OCI-LY1 (cell line): ENCODE data around the gene EBI3.
"Not testable (repeated sequence)": the region's sequence is repeated elsewhere in the genome, so short reads cannot be mapped to it uniquely, and the experiment has no call there.

Source experiments
- H2AFZ ChIP-seq: fragments of 200-600 bp; sonication (generic), shearing (Covaris generic); 2 replicates; pipeline ENCODE4 v1.6.0; 2014; ENCODE audit warnings: antibody characterized with exemption, mild to moderate bottlenecking, low read length
- H3F3A ChIP-seq: fragments of 200-600 bp; sonication (generic), shearing (Covaris generic); 2 replicates; pipeline ENCODE4 v1.6.0; 2014; ENCODE audit warnings: mild to moderate bottlenecking, antibody characterized with exemption, low read length, moderate library complexity; ENCODE audit not compliant: insufficient read depth
- H3K27ac ChIP-seq: fragments of 200-600 bp; sonication (generic); 2 replicates; pipeline ENCODE4 v1.5.1; 2014; ENCODE audit warnings: low read length, mixed run types, mild to moderate bottlenecking, low read depth; ENCODE audit not compliant: poor library complexity, severe bottlenecking
- H3K27me3 ChIP-seq: fragments of 200-600 bp; sonication (generic); 2 replicates; pipeline ENCODE4 v1.6.0; 2014; ENCODE audit warnings: antibody characterized with exemption, mild to moderate bottlenecking, low read length, moderate library complexity; ENCODE audit not compliant: insufficient read depth
- H3K36me3 ChIP-seq: fragments of 200-600 bp; sonication (generic); 2 replicates; pipeline ENCODE4 v1.6.1; 2014; ENCODE audit warnings: mild to moderate bottlenecking, antibody characterized with exemption, low read length, moderate library complexity, mixed read lengths; ENCODE audit not compliant: insufficient read depth
- H3K4me1 ChIP-seq: fragments of 200-600 bp; sonication (generic); 2 replicates; pipeline ENCODE4 v1.5.1; 2014; ENCODE audit warnings: mild to moderate bottlenecking, low read length, moderate library complexity; ENCODE audit not compliant: insufficient read depth, severe bottlenecking
- H3K4me2 ChIP-seq: fragments of 200-600 bp; sonication (generic), shearing (Covaris generic); 2 replicates; pipeline ENCODE4 v1.6.1; 2014; ENCODE audit warnings: low read length
- H3K4me3 ChIP-seq: fragments of 200-600 bp; sonication (generic); 2 replicates; pipeline ENCODE4 v1.5.1; 2014; ENCODE audit warnings: low read length, low read depth, mild to moderate bottlenecking, mixed read lengths; ENCODE audit not compliant: poor library complexity, severe bottlenecking
- H3K79me2 ChIP-seq: fragments of 200-600 bp; shearing (Covaris generic); 2 replicates; pipeline ENCODE4 v1.6.1; 2016; ENCODE audit warnings: mixed run types, low read length, mixed read lengths; ENCODE audit not compliant: insufficient read depth
- H3K9ac ChIP-seq: fragments of 200-600 bp; sonication (generic), shearing (Covaris generic); 2 replicates; pipeline ENCODE4 v1.6.1; 2014; ENCODE audit warnings: mild to moderate bottlenecking, low read length, mixed read lengths
- H3K9me2 ChIP-seq: fragments of 200-600 bp; sonication (generic), shearing (Covaris generic); 2 replicates; pipeline ENCODE4 v1.6.1; 2014; ENCODE audit warnings: low read depth, mild to moderate bottlenecking, low read length, mixed read lengths
- H3K9me3 ChIP-seq: fragments of 200-600 bp; shearing (Covaris generic); 2 replicates; pipeline ENCODE4 v1.6.1; 2014; ENCODE audit warnings: low read length, mixed read lengths
- H4K20me1 ChIP-seq: fragments of 200-600 bp; sonication (generic), shearing (Covaris generic); 2 replicates; pipeline ENCODE4 v1.6.0; 2016; ENCODE audit warnings: mild to moderate bottlenecking, low read length; ENCODE audit not compliant: insufficient read depth
- EZH2 ChIP-seq: fragments of 200-600 bp; sonication (generic), shearing (Covaris generic); IDR thresholded peaks from 2 replicates; pipeline ENCODE4 v1.8.0; 2017; ENCODE audit warnings: borderline replicate concordance, mixed run types, mild to moderate bottlenecking, antibody characterized with exemption, low read length, moderate library complexity, mixed read lengths
- TF ChIP-seq, protein P1 (sequence below): fragments of 200-600 bp; sonication (generic), shearing (Covaris generic); IDR thresholded peaks from 2 replicates; pipeline ENCODE4 v1.5.1; 2017; ENCODE audit warnings: mild to moderate bottlenecking, antibody characterized with exemption, low read length, moderate library complexity, mixed read lengths

The EBI3 gene

DNA sequence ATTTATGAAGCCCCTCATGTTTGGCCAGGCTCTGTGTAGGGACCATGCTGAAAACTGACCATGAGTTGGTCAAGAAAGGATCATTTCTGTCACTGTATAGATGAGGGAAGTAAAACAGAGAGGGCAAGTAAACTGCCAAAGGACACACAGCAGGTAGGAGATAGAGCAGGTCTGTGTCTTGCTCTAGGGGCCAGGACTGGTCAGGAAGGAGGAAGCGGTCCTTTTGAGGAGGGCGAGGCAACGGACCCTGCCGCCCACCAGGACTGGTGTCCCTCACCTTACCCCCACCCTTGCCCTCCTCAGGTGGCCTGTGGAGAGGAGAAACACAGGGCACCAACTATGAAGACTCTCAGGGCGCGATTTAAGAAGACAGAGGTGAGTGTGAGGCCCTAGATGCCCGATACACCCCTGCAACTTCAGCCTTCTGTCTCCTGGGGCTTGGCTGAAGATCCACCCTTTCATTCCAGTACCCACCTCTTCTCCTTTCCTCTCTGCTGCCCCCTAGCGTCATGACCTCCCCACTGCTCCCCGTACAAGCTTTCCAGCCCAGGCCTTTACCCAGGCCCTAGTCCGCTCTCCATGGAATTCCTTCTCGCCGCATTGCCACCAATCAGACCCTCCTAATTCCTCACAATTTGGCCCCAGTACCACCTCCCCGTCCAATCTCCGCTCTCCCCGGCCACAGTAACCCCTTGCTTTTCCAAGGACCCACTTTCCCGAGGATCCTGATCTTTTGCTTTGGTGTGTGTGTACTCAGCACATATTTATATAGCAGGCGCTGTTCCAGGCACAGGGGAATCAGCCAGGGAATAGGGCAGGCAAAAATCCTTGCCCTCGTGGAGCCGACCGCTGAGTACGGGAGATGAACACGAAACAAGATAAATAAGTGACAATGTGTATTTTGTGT lies 43.0 kb upstream of the EBI3 start:
- H3F3A ChIP-seq = no peaks in the 10 kb centered on the region
- H3K27me3 ChIP-seq = no peaks in the 10 kb centered on the region; the same call in 1 of the 2 replicates
- H3K4me3 ChIP-seq = no peak overlapping the region
- H3K27ac ChIP-seq = no peak overlapping the region
- no peaks in the 10 kb centered on the region for H3K79me2 ChIP-seq
- TF ChIP-seq, protein P1, sequence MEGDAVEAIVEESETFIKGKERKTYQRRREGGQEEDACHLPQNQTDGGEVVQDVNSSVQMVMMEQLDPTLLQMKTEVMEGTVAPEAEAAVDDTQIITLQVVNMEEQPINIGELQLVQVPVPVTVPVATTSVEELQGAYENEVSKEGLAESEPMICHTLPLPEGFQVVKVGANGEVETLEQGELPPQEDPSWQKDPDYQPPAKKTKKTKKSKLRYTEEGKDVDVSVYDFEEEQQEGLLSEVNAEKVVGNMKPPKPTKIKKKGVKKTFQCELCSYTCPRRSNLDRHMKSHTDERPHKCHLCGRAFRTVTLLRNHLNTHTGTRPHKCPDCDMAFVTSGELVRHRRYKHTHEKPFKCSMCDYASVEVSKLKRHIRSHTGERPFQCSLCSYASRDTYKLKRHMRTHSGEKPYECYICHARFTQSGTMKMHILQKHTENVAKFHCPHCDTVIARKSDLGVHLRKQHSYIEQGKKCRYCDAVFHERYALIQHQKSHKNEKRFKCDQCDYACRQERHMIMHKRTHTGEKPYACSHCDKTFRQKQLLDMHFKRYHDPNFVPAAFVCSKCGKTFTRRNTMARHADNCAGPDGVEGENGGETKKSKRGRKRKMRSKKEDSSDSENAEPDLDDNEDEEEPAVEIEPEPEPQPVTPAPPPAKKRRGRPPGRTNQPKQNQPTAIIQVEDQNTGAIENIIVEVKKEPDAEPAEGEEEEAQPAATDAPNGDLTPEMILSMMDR = peak; percentile 82
- TF ChIP-seq EZH2 = no peak
- no peak overlapping the region for H2AFZ ChIP-seq
- no peaks in the 10 kb centered on the region for H3K9me3 ChIP-seq
- H3K4me1 ChIP-seq = peaks cover 26% of the 10 kb centered on the region
- no peaks in the 10 kb centered on the region for H3K9me2 ChIP-seq
- H4K20me1 ChIP-seq = no peaks in the 10 kb centered on the region
- no peak overlapping the region for H3K4me2 ChIP-seq
- no peak overlapping the region for H3K9ac ChIP-seq
- H3K36me3 ChIP-seq = no peaks in the 10 kb centered on the region

DNA sequence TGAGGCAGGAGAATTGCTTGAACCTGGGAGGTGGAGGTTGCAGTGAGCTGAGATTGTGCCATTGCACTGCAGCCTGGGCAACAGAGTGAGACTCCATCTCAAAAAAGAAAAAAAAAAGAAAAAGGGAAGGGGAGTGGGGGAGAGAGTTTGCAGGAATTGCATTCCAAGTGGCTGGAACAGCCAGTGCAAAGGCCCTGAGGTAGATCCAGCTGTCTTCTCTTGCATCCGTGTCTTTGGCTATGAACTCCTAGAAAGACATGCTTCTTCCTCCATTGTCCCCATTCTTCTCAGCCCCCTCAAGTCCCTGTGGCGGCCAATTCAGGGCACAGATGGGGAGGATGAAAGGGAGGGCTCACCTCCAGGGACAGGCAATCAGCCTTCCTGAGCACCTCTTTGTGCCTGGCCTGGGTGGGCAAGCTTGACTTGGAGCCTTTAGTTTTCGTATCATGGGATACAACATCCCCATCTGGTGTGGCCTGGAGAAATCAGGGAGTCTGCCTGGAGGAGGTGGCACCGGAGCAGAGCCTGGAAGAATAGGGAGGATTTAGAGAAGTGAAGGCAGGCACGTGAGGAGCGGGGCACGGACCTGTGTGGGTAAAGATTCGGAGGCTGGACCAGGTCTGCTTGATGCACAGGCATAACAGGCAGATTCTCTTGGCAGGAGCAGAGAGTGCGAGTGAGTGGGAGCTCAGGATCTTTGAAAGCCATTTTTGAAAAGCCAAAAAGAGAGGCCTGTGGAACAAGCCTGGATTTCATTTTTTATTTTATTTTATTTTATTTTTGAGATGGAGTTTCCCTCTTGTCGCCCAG lies 41.8 kb upstream of the EBI3 start:
- no peaks in the 10 kb centered on the region for H3K9me2 ChIP-seq
- H3K27ac ChIP-seq = no peak overlapping the region
- H2AFZ ChIP-seq = no peak overlapping the region
- no peaks in the 10 kb centered on the region for H4K20me1 ChIP-seq
- no peaks in the 10 kb centered on the region for H3F3A ChIP-seq
- H3K4me3 ChIP-seq = no peak overlapping the region
- H3K9ac ChIP-seq = no peak overlapping the region
- H3K4me1 ChIP-seq = peaks cover 20% of the 10 kb centered on the region
- H3K27me3 ChIP-seq = no peaks in the 10 kb centered on the region; the same call in 1 of the 2 replicates
- no peaks in the 10 kb centered on the region for H3K79me2 ChIP-seq
- TF ChIP-seq, protein P1 = no peak
- no peak for TF ChIP-seq EZH2
- no peaks in the 10 kb centered on the region for H3K36me3 ChIP-seq
- H3K4me2 ChIP-seq = no peak overlapping the region
- no peaks in the 10 kb centered on the region for H3K9me3 ChIP-seq

DNA sequence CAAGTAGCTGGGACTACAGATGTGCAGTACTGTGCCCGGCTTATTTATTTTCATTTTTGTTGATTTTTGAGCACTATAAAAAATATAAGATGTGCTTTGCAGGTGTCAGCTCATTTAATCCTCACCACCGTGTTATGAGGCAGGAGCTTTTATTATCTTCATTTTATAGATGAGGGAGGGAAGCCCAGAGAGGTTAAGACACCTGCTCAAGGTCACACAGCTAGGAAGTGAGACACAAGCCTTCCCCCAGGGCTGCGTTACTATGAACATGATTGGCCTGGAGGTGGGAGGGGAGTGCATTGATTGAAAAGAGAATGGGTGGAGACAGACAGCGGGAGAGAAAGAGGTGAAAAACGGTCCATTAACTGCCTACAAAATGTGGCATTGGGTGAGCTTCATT lies 39.7 kb upstream of the EBI3 start:
- no peaks in the 10 kb centered on the region for H4K20me1 ChIP-seq
- no peaks in the 10 kb centered on the region for H3K36me3 ChIP-seq
- H3K9me3 ChIP-seq = no peaks in the 10 kb centered on the region
- H3K9ac ChIP-seq = no peak overlapping the region
- TF ChIP-seq, protein P1 = no peak
- no peak for TF ChIP-seq EZH2
- no peaks in the 10 kb centered on the region for H3F3A ChIP-seq
- H3K79me2 ChIP-seq = no peaks in the 10 kb centered on the region
- H3K9me2 ChIP-seq = no peaks in the 10 kb centered on the region
- H2AFZ ChIP-seq = no peak overlapping the region
- no peak overlapping the region for H3K4me2 ChIP-seq
- H3K27me3 ChIP-seq = no peaks in the 10 kb centered on the region; the same call in 1 of the 2 replicates
- H3K27ac ChIP-seq = no peak overlapping the region
- H3K4me1 ChIP-seq = peaks cover 6% of the 10 kb centered on the region
- H3K4me3 ChIP-seq = no peak overlapping the region

DNA sequence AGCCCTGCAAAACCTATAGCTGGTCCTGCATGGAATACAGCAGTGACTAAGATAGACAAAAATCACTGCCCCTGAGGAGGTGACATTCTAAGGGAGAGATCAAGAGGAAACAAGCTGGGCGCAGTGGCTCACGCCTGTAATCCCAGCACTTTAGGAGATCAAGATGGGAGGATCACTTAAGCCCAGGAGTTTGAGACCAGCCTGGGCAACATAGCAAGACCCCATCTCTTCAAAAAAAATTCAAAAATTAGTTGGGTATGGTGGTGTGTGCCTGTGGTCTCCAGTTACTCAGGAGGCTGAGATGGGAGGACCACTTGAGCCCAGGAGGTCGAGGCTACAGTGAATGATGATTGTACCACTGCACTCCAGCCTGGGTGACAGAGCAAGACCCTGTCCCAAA lies 36.8 kb upstream of the EBI3 start:
- H3K27me3 ChIP-seq, H3K9me2 ChIP-seq, H3K9me3 ChIP-seq, H2AFZ ChIP-seq, H3K36me3 ChIP-seq, H3K27ac ChIP-seq, H3K9ac ChIP-seq, H4K20me1 ChIP-seq, H3K4me3 ChIP-seq, H3F3A ChIP-seq, H3K4me1 ChIP-seq, H3K79me2 ChIP-seq, H3K4me2 ChIP-seq: not testable (repeated sequence)
